Stimulated activated CD4-positive, alpha-beta T cell treated with anti-CD3 and anti-CD28 coated beads, Interleukin-12 subunit alpha, Interleukin-12 subunit beta, amount 100 ng/mL, for 48 hours (primary cell): ENCODE measurements around the gene BARX1.
"Not testable (repeated sequence)": the region's sequence is repeated elsewhere in the genome, so short reads cannot be mapped to it uniquely, and the experiment has no call there.

Source experiments
- DNase-seq, 3 donors: peaks; one replicate each; pipeline ENCODE4 v3.0.0-alpha.2; 2020; ENCODE audit warnings: low read depth in 2 of 3, low spot score in 1 of 3

BARX1 gene

GRCh38 chr9:93952784-93953495 is 2.2 kb downstream of the BARX1 start:
- DNase-seq: no peak

GRCh38 chr9:93952119-93952783 is 2.9 kb downstream of the BARX1 start:
- no peak for DNase-seq

GRCh38 chr9:93951655-93952118 is 3.5 kb downstream of the BARX1 start:
- no peak for DNase-seq

- DNase-seq: no peak
Measured at GRCh38 chr9:93950619-93951601, 4.2 kb downstream of the BARX1 start.

GRCh38 chr9:93949694-93950449 is 5.3 kb downstream of the BARX1 start:
- DNase-seq: no peak

- no peak for DNase-seq
Measured at GRCh38 chr9:93949073-93949693, 6.0 kb downstream of the BARX1 start.

- DNase-seq: no peak
Measured at GRCh38 chr9:93948441-93949072, 6.6 kb downstream of the BARX1 start.

- no peak for DNase-seq
Measured at GRCh38 chr9:93947409-93948070, 7.6 kb downstream of the BARX1 start.

GRCh38 chr9:93946338-93946712 is 8.8 kb downstream of the BARX1 start:
- no peak for DNase-seq

- DNase-seq: no peak
Measured at GRCh38 chr9:93945400-93946337, 9.5 kb downstream of the BARX1 start.

- no peak for DNase-seq
Measured at GRCh38 chr9:93944011-93944410, 11.1 kb downstream of the BARX1 start.

- no peak for DNase-seq
Measured at GRCh38 chr9:93942161-93942560, 13.0 kb downstream of the BARX1 start.

GRCh38 chr9:93941493-93941892 is 13.7 kb downstream of the BARX1 start:
- no peak for DNase-seq

- DNase-seq: no peak
Measured at GRCh38 chr9:93940951-93941350, 14.2 kb downstream of the BARX1 start.

GRCh38 chr9:93939589-93939988 is 15.6 kb downstream of the BARX1 start:
- DNase-seq: not testable (repeated sequence)

GRCh38 chr9:93937193-93937592 is 18.0 kb downstream of the BARX1 start:
- DNase-seq: no peak

GRCh38 chr9:93931905-93932304 is 23.2 kb downstream of the BARX1 start:
- DNase-seq: no peak

GRCh38 chr9:93930070-93930469 is 25.1 kb downstream of the BARX1 start:
- DNase-seq: no peak
